B cell (primary cell): ENCODE results near the gene CHTF18. TPM values are rescaled to one million over a fixed set of nuclear protein-coding genes. Genes with fewer than 3 reads are reported as not detected.

ENCODE experiments used
- ATAC-seq: fragments of 200-7000 bp; cut with Tn5 transposase; one replicate; pipeline ENCODE4 v1.10.0; 2021; ENCODE audit warnings: low read depth, mild to moderate bottlenecking, moderate number of reproducible peaks, moderate library complexity
- CTCF ChIA-PET: fragments of 350-600 bp; sonication (Branson Sonifier 250); formaldehyde crosslinking; loops from one replicate; lab custom pipeline; 2021; ENCODE audit warnings: antibody characterized with exemption, inconsistent platforms; lab: Charles Lee
- POLR2A ChIA-PET: fragments of 350-600 bp; sonication (Branson Sonifier 250); formaldehyde crosslinking; loops from one replicate; lab custom pipeline; 2021; ENCODE audit warnings: antibody characterized with exemption; lab: Charles Lee
- DNase-seq: peaks from one replicate; pipeline ENCODE4 v3.0.0; 2013
- H2AFZ ChIP-seq: 2 replicates; pipeline ENCODE4 v1.6.1; 2012; ENCODE audit warnings: mild to moderate bottlenecking, low read depth, low read length; ENCODE audit not compliant: insufficient read depth, poor library complexity, severe bottlenecking
- H3K27ac ChIP-seq, 2 donors: 1 replicate in 1 of 2; 2 replicates in 1 of 2; pipeline ENCODE4 v1.5.1; 2012 to 2013; ENCODE audit warnings: low read length in 2 of 2, mild to moderate bottlenecking in 2 of 2, moderate library complexity in 1 of 2
- H3K27me3 ChIP-seq, 4 experiments: fragments of 200-600 bp in 1 of 4; sonication (generic) in 1 of 4; replicated peaks in 1 of 4; 1 replicate in 2 of 4; 2 replicates in 2 of 4; pipeline versions ENCODE4 v1.6.1 to v1.7.0; 2013 to 2016; ENCODE audit warnings: low read length in 3 of 4, mild to moderate bottlenecking in 2 of 4, mixed read lengths in 1 of 4, moderate library complexity in 1 of 4; ENCODE audit not compliant: insufficient read depth in 4 of 4, control insufficient read depth in 3 of 4; ENCODE audit errors: control extremely low read depth in 1 of 4
- H3K36me3 ChIP-seq, 2 experiments: replicated peaks in 1 of 2; 1 replicate in 1 of 2; 2 replicates in 1 of 2; pipeline versions ENCODE4 v1.6.1 to v1.7.1; 2013; ENCODE audit warnings: low read length in 1 of 2; ENCODE audit not compliant: insufficient read depth in 2 of 2, control insufficient read depth in 1 of 2; ENCODE audit errors: control extremely low read depth in 1 of 2, extremely low read depth in 1 of 2
- H3K4me1 ChIP-seq, 2 donors: fragments of 200-600 bp in 1 of 2; sonication (generic) in 1 of 2; 1 replicate in 1 of 2; 2 replicates in 1 of 2; pipeline versions ENCODE4 v1.5.1 to v1.6.1; 2013 to 2017; ENCODE audit warnings: low read length in 2 of 2; ENCODE audit not compliant: control insufficient read depth in 2 of 2, insufficient read depth in 2 of 2
- H3K4me2 ChIP-seq: replicated peaks from 2 replicates; pipeline ENCODE3; 2012; ENCODE audit warnings: mild to moderate bottlenecking, low read depth, low read length; ENCODE audit not compliant: poor library complexity, severe bottlenecking
- H3K4me3 ChIP-seq, 5 experiments: fragments of 200-600 bp in 1 of 5; sonication (generic) in 1 of 5; 1 replicate in 3 of 5; 2 replicates in 2 of 5; pipeline versions ENCODE4 v1.5.1 to v1.7.0; 2011 to 2016; ENCODE audit warnings: low read length in 4 of 5, mild to moderate bottlenecking in 4 of 5, low read depth in 2 of 5, control low read depth in 1 of 5, moderate library complexity in 1 of 5; ENCODE audit not compliant: insufficient read depth in 1 of 5; ENCODE audit errors: control extremely low read depth in 1 of 5, extremely low read depth in 1 of 5
- H3K79me2 ChIP-seq: fragments of 200-600 bp; sonication (generic); one replicate; pipeline ENCODE4 v1.6.0; 2016; ENCODE audit warnings: low read length; ENCODE audit not compliant: control insufficient read depth, insufficient read depth
- H3K9ac ChIP-seq: fragments of 200-600 bp; sonication (generic); 2 replicates; pipeline ENCODE4 v1.6.1; 2017; ENCODE audit warnings: mild to moderate bottlenecking, low read length, moderate library complexity
- H3K9me3 ChIP-seq, 3 donors: one replicate each; pipeline versions ENCODE4 v1.6.1 to v1.7.1; 2013; ENCODE audit warnings: low read length in 2 of 3; ENCODE audit not compliant: control insufficient read depth in 2 of 3, insufficient read depth in 1 of 3; ENCODE audit errors: control extremely low read depth in 1 of 3
- H4K20me1 ChIP-seq: 2 replicates; pipeline ENCODE4 v1.6.0; 2012; ENCODE audit warnings: mild to moderate bottlenecking, low read length; ENCODE audit not compliant: insufficient read depth, control insufficient read depth, poor library complexity, severe bottlenecking
- H3K27ac Mint-ChIP-seq: one replicate; pipeline ENCODE4 v1.8.0; 2021; ENCODE audit warnings: mixed read lengths
- H3K27me3 Mint-ChIP-seq: one replicate; pipeline ENCODE4 v1.8.0; 2021; ENCODE audit warnings: mixed read lengths
- H3K4me1 Mint-ChIP-seq: one replicate; pipeline ENCODE4 v1.8.0; 2021; ENCODE audit warnings: mixed read lengths
- H3K4me3 Mint-ChIP-seq: one replicate; pipeline ENCODE4 v1.8.0; 2021; ENCODE audit warnings: mixed read lengths
- H3K9me3 Mint-ChIP-seq: one replicate; pipeline ENCODE4 v1.8.0; 2022; ENCODE audit warnings: mixed read lengths; ENCODE audit not compliant: insufficient read depth
- CTCF ChIP-seq: fragments of 200-600 bp; IDR thresholded peaks from one replicate; pipeline ENCODE4 v1.8.0; 2022; ENCODE audit warnings: antibody characterized with exemption, mild to moderate bottlenecking
- EZH2 ChIP-seq: IDR thresholded peaks from 2 replicates; pipeline ENCODE4 v1.6.1; 2012; ENCODE audit warnings: borderline replicate concordance, low read depth, mild to moderate bottlenecking, moderate library complexity, low read length; ENCODE audit not compliant: insufficient read depth, poor library complexity, severe bottlenecking
- WGBS: methylation state at CpG from one replicate; pipeline ENCODE4 v1.1.5; 2013; ENCODE audit warnings: missing lambda C conversion rate; ENCODE audit not compliant: insufficient coverage; 5-methylcytosine and 5-hydroxymethylcytosine counted together
- intact Hi-C: fragments of 100-400 bp; cut with micrococcal nuclease; formaldehyde crosslinking; loops from one replicate; pipeline ENCODE4 v1.10.0; 2022
- polyA plus RNA-seq: library from polyadenylated mRNA; depleted of rRNA; stranded (reverse); fragments of >200 nt; gene quantifications from 2 replicates; pipeline ENCODE4 v1.2.3, GENCODE V29; 2012
- total RNA-seq, 2 donors: library from RNA; stranded (reverse); fragments of 120-200 nt in 1 of 2; gene quantifications; 1 replicate in 1 of 2; 2 replicates in 1 of 2; pipeline versions ENCODE4 v1.2.3 to v1.2.4, GENCODE V29; 2013 to 2022

Gene CHTF18
- total and polyA plus RNA-seq, 2 donors (not counting 1 experiment from before 2014, with no cell fraction given): 72.3 to 76.1 TPM

DNA sequence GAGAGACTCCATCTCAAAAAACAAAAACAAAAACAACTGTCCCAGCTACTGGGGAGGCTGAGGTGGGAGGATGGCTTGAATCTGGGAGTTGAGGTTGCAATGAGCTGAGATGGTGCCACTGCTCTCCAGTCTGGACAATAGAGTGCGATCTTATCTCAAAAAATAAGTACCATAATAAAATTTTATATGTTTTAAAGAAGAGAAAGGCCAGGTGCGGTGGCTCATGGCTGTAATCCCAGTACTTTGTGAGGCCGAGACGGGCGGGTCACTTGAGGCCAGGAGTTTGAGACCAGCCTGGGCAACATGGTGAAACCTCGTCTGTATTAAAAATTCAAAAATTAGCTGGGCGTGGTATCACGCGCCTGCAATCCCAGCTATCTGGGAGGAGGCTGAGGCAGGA is 11.6 kb upstream of the CHTF18 start:
- DNase-seq (no peak), ATAC-seq (no peak)
- H3K4me2 ChIP-seq: no peak overlapping the region
- no peaks in the 10 kb centered on the region for H3K4me1 ChIP-seq
- Mint-ChIP-seq H3K4me1 (no peaks in the 10 kb centered on the region), H3K9me3 (no peaks in the 10 kb centered on the region), H3K27ac (no peak overlapping the region), H3K27me3 (peaks cover 4% of the 10 kb centered on the region), H3K4me3 (no peak overlapping the region)
- H4K20me1 ChIP-seq: no peaks in the 10 kb centered on the region
- WGBS: 95% methylated on average over 8 of the region's 9 CpGs
- ChIA-PET CTCF (interaction anchor here (0.7 kb wide), 1 partner anchor 66 kb away, joined by 3 read pairs; no protein-coding TSS in a partner anchor), POLR2A (no interaction called here)
- H3K9me3 ChIP-seq: no peaks in the 10 kb centered on the region
- TF ChIP-seq CTCF (no peak), EZH2 (no peak)
- H3K4me3 ChIP-seq: no peak overlapping the region
- H3K27me3 ChIP-seq: peaks cover 0 to 18% (median 2%) of the 10 kb centered on the region in 4 experiments
- H3K9ac ChIP-seq: no peak overlapping the region
- intact Hi-C loops: no loop called here
- no peak overlapping the region for H2AFZ ChIP-seq
- H3K36me3 ChIP-seq: no peaks in the 10 kb centered on the region
- H3K27ac ChIP-seq: no peak overlapping the region
- no peaks in the 10 kb centered on the region for H3K79me2 ChIP-seq

DNA sequence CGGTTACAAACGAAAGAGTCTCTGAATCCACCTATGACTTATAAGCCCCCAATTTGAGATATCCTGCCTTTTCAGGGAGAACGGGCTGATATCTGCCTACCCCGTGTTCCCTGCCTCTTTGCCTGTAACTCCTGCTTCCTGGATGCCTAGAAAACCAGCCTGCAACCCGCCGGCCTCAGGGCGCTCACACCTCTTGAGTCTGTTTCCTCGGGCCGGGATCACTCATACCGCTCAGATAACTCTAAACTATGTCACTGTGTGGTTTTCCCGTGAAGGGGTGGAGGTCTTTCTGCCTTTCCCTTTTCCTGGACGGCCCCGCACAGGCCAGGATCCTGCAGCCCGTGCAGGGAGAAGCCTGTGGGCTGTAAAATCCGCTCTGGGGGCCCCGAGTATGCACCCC is 10.6 kb upstream of the CHTF18 start:
- TF ChIP-seq CTCF (no peak), EZH2 (no peak)
- H3K4me3 Mint-ChIP-seq: no peak overlapping the region
- no peak overlapping the region for H3K4me3 ChIP-seq

More for the DNA sequence above, 10.6 kb upstream of the CHTF18 start:
- no peak overlapping the region for H2AFZ ChIP-seq
- ChIA-PET CTCF (no interaction called here), POLR2A (no interaction called here)
- Mint-ChIP-seq H3K4me1 (no peaks in the 10 kb centered on the region), H3K27me3 (peaks cover 4% of the 10 kb centered on the region), H3K9me3 (no peaks in the 10 kb centered on the region), H3K27ac (no peak overlapping the region)
- H3K9ac ChIP-seq: no peak overlapping the region
- H3K4me2 ChIP-seq: no peak overlapping the region
- no peaks in the 10 kb centered on the region for H3K4me1 ChIP-seq
- 20% methylated on average over 11 of the region's 16 CpGs for WGBS
- no peaks in the 10 kb centered on the region for H3K79me2 ChIP-seq
- no peaks in the 10 kb centered on the region for H3K36me3 ChIP-seq
- peaks cover 0 to 23% (median 5%) of the 10 kb centered on the region in 4 experiments for H3K27me3 ChIP-seq
- DNase-seq (no peak), ATAC-seq (no peak)
- H3K27ac ChIP-seq: no peak overlapping the region
- H4K20me1 ChIP-seq: no peaks in the 10 kb centered on the region
- intact Hi-C loops: no loop called here
- H3K9me3 ChIP-seq: no peaks in the 10 kb centered on the region
